Muscle of leg (tissue), 11 donors: Measurements from ENCODE around the gene SLC24A4. TPM values are rescaled to one million over a fixed set of nuclear protein-coding genes. Genes with fewer than 3 reads are reported as not detected.
"Not testable (repeated sequence)": the region's sequence is repeated elsewhere in the genome, so short reads cannot be mapped to it uniquely, and the experiment has no call there.

Source experiments
- DNase-seq: peaks from one replicate; pipeline ENCODE4 v3.0.0; 2013
- H3K27ac ChIP-seq: one replicate; pipeline ENCODE4 v1.5.1; 2013; ENCODE audit warnings: mild to moderate bottlenecking, low read length, control low read depth
- H3K27me3 ChIP-seq: one replicate; pipeline ENCODE4 v1.6.1; 2013; ENCODE audit warnings: low read length; ENCODE audit not compliant: control insufficient read depth, insufficient read depth
- H3K36me3 ChIP-seq: one replicate; pipeline ENCODE4 v1.6.1; 2013; ENCODE audit warnings: low read length; ENCODE audit not compliant: control insufficient read depth, insufficient read depth
- H3K4me1 ChIP-seq: one replicate; pipeline ENCODE4 v1.6.1; 2013; ENCODE audit warnings: low read length; ENCODE audit not compliant: control insufficient read depth, insufficient read depth
- H3K4me3 ChIP-seq: one replicate; pipeline ENCODE4 v1.5.1; 2013; ENCODE audit warnings: low read length, control low read depth
- H3K9me3 ChIP-seq: replicated peaks from 2 replicates; pipeline ENCODE4 v1.6.1; 2013; ENCODE audit warnings: low read depth, low read length; ENCODE audit not compliant: control insufficient read depth
- WGBS: methylation state at CpG from one replicate; pipeline ENCODE4 v1.1.5; 2013; ENCODE audit warnings: missing lambda C conversion rate; ENCODE audit not compliant: insufficient coverage; 5-methylcytosine and 5-hydroxymethylcytosine counted together
- polyA plus RNA-seq, 8 donors: library from polyadenylated mRNA; unstranded; fragments of 120-200 nt; gene quantifications; one replicate each; pipeline versions ENCODE4 v1.2.1 to v1.2.3, GENCODE V29; 2013; ENCODE audit warnings: inconsistent platforms in 1 of 8, low replicate concordance in 1 of 8; ENCODE audit not compliant: insufficient read length in 8 of 8, insufficient read depth in 1 of 8
- total RNA-seq: library from RNA; stranded (reverse); fragments of 120-200 nt; gene quantifications from one replicate; pipeline ENCODE4 v1.2.4, GENCODE V29; 2013

Gene SLC24A4
- total and polyA plus RNA-seq, 9 donors, result 1.8 to 6.6 (median 2.9) TPM

DNA sequence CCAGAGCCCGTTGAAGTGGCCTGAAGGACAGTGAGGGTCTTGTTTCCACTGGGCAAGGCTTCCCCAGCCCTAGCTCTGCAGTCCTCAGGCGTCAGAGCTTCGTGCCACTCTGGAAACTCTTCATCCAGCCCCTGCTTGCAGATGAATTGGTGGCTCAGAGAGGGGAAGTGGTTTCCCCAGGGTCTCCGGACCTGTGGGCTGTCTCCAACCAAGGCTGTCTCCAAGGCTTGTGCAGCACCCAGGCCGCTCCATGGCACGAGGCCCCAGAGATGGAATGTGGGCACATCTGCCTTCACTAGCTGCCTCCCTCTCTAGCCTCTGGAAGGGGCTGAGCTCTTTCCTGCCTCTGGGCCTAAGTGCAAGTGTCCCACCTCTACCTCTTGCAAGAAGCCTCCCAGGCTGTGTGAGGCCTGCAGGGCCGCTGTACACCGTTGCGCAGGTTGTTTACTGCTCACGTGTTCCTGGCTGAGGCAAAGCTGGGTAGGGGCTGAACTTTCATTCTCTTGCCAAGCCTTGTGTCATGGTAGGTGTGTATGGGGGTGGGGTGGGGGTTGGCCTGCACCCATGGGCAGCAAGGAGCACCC is 201.7 kb downstream of the SLC24A4 start:
- no peaks in the 10 kb centered on the region for H3K9me3 ChIP-seq
- H3K36me3 ChIP-seq, result peaks cover 3% of the 10 kb centered on the region
- no peaks in the 10 kb centered on the region for H3K27me3 ChIP-seq
- H3K4me3 ChIP-seq, result no peak overlapping the region
- H3K4me1 ChIP-seq, result peaks cover 16% of the 10 kb centered on the region
- WGBS, result 72% methylated on average over 5 of the region's 10 CpGs
- no peak for DNase-seq
- H3K27ac ChIP-seq, result no peak overlapping the region

DNA sequence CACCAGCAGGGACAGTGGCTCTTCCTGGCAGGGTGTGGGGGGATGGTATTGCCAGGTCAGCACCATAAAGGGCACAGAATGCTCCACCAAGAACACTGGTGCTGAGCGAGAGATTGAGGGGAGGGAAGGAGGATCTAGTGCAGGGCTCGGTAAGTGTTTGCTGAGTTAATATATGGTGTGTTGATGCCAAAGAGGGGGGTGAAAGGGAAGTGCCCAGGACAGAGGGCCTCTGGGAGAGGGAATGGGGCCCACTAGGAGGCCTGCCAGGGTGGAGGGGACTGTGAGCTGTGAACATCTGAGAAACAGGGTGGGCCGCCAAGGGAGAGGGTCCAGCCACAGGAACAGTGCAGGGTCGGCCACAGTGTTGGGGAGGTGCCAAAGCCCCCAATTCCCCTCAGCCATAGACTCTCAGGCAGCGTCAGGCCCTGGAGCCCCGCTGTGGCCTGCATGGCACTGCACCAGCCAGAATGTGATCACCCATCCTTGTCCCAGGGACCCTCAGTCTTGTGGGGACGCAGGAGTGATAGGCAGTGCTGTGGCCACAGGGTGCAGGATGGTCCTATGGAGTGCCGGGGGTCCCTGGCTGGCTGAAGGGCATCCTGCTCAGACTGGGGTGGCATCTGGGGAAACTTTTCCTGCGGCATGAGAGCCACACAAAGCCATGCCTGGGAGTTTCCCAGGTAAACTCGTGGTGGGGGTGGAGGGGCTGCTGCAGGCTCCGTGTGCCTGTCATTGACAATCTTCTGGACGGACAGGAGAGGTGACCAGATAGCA is 202.5 kb downstream of the SLC24A4 start:
- WGBS, result 75% methylated on average over 10 of the region's 12 CpGs
- peaks cover 2% of the 10 kb centered on the region for H3K36me3 ChIP-seq
- H3K27ac ChIP-seq, result no peak overlapping the region
- H3K9me3 ChIP-seq, result no peaks in the 10 kb centered on the region
- no peak overlapping the region for H3K4me3 ChIP-seq
- no peak for DNase-seq
- H3K4me1 ChIP-seq, result peaks cover 16% of the 10 kb centered on the region
- no peaks in the 10 kb centered on the region for H3K27me3 ChIP-seq

DNA sequence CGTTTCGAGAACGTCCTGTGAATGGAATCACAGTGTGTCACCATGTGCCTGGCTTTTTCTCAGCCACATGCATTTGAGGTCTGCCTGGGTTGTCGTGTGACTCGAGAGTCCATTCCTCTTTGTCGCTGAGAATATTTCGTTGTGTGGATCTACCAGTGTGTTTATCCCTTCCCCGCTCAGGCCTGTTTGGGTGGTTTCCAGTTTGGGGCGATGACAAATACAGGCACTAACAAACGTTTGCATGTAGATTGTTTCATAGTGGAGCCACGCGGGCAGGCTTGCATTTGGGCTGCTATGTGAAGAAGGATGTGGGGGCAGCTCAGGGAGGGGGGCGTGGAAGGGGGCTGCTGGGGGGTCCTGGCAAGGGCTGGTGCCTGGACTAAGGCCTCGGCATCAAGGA is 204.8 kb downstream of the SLC24A4 start:
- H3K36me3 ChIP-seq, result no peaks in the 10 kb centered on the region
- peaks cover 27% of the 10 kb centered on the region for H3K4me1 ChIP-seq
- no peaks in the 10 kb centered on the region for H3K9me3 ChIP-seq
- no peak for DNase-seq
- no peaks in the 10 kb centered on the region for H3K27me3 ChIP-seq
- no peak overlapping the region for H3K4me3 ChIP-seq
- WGBS, result 61% methylated on average over 6 of the region's 14 CpGs
- H3K27ac ChIP-seq, result no peak overlapping the region

DNA sequence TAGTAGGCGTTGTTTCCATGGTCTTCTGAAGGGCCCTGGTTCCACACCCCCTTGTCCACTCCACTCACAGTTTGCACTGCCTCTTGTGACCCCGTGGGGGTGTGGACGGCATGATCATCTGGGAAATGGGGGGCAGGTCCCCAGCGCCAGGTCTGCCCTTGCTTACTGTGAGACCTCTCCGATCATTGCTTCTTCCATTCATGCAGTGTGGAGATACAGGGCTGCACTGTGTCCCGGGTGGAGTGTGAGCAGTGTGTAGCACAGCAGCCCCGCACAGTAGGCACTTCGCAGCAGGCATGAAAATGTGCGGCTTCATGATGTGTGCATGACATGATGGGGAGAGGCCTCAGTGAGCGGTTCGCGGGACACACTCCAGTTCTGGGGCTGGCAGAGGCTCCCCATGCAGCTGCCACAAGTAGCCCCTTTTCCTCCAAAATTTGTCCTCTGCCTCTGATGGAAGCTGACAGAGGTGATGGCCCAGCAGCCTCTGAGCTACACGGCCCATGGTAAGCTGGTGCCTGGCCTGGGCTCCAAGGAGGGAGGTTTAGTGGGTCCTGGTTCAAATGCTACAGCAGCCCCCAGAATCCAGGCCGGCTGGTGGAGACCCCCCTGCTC is 205.6 kb downstream of the SLC24A4 start:
- Histone ChIP-seq H3K27me3 (no peaks in the 10 kb centered on the region), H3K36me3 (no peaks in the 10 kb centered on the region), H3K4me1 (peaks cover 29% of the 10 kb centered on the region), H3K27ac (no peak overlapping the region), H3K9me3 (no peaks in the 10 kb centered on the region), H3K4me3 (no peak overlapping the region)
- WGBS, result 91% methylated on average over 12 of the region's 14 CpGs
- DNase-seq, result no peak

GRCh38 chr14:92529903-92530302 is 206.9 kb downstream of the SLC24A4 start:
- Histone ChIP-seq H3K27me3 (no peaks in the 10 kb centered on the region), H3K36me3 (no peaks in the 10 kb centered on the region), H3K27ac (no peak overlapping the region), H3K4me3 (no peak overlapping the region), H3K4me1 (peaks cover 20% of the 10 kb centered on the region), H3K9me3 (no peaks in the 10 kb centered on the region)
- DNase-seq, result no peak
- WGBS, result no CpG with 5 or more reads among the region's 4 CpGs

- 69% methylated on average over 10 of the region's 16 CpGs for WGBS
- Histone ChIP-seq H3K9me3 (no peaks in the 10 kb centered on the region), H3K36me3 (no peaks in the 10 kb centered on the region), H3K27ac (no peak overlapping the region), H3K4me1 (peaks cover 12% of the 10 kb centered on the region), H3K4me3 (no peak overlapping the region), H3K27me3 (no peaks in the 10 kb centered on the region)
- no peak for DNase-seq
Measured at GRCh38 chr14:92531106-92531873, 208.3 kb downstream of the SLC24A4 start.

- H3K27me3 ChIP-seq, result no peaks in the 10 kb centered on the region
- 33% methylated on average over 5 of the region's 10 CpGs for WGBS
- DNase-seq, result no peak
- peaks cover 12% of the 10 kb centered on the region for H3K4me1 ChIP-seq
- H3K4me3 ChIP-seq, result no peak overlapping the region
- no peaks in the 10 kb centered on the region for H3K36me3 ChIP-seq
- H3K9me3 ChIP-seq, result no peaks in the 10 kb centered on the region
- H3K27ac ChIP-seq, result no peak overlapping the region
Measured at GRCh38 chr14:92532490-92533163, 209.7 kb downstream of the SLC24A4 start.

DNA sequence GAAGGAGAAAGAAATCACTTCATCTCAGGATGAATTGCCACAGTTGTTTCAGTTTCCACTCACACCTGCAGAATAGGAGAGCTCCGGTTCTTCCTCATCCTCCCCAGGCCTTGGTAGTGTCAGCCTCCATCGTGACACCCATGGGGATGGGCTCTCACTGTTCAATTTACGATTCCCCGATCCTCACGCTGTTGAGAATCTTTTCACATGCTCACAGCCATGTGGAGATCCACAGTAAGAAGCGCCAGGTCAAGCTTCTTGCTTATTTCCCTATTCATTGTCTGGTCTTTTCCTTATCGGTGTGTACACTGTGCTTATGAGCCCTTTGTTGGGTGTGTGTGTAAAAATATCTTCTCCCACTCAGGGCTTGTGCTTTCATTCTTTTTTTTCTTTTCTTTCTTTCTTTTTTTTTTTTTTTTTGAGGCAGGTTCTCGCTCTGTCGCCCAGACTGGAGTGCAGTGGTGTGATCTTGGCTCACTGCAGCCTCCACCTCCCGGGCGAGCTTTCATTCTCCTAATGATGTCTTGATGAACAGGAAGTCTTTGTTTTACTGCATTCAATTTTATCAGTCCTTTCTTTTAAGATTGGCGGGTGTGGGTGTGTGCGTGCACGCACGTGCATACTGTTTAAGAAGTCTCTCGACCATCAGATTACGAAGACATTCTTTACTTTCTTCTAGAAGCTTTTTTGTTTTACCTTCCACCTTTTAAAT is 212.1 kb downstream of the SLC24A4 start:
- Histone ChIP-seq H3K27me3 (no peaks in the 10 kb centered on the region), H3K27ac (no peak overlapping the region), H3K36me3 (no peaks in the 10 kb centered on the region), H3K4me1 (peaks cover 28% of the 10 kb centered on the region), H3K9me3 (no peaks in the 10 kb centered on the region), H3K4me3 (no peak overlapping the region)
- WGBS, result 58% methylated on average over 3 of the region's 17 CpGs
- no peak for DNase-seq

DNA sequence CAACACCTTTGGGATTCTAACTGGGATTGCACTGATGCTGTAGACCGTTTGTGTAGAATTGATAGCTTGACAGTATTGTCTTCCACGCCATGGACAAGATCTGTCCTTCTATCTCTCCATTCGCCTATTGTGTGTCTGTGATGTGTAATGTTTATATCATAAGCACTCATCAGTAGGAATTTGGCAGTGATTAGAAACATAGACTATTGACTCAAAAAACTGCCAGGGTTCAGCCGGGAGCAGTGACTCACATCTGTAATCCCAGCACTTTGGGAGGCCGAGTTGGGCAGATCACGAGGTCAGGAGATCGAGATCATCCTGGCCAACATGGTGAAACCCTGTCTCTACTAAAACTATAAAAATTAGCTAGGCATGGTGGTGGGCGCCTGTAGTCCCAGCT is 213.3 kb downstream of the SLC24A4 start:
- not testable (repeated sequence) for H3K4me3 ChIP-seq, H3K27me3 ChIP-seq, H3K27ac ChIP-seq, H3K36me3 ChIP-seq, H3K9me3 ChIP-seq, DNase-seq
- peaks cover 35% of the 10 kb centered on the region for H3K4me1 ChIP-seq
- 50% methylated on average over 2 of the region's 8 CpGs for WGBS
